HepG2 (cell line): ENCODE results near the gene CNNM2. TPM values are rescaled to one million over a fixed set of nuclear protein-coding genes. Genes with fewer than 3 reads are reported as not detected.

Experiments
- BRD4 ChIP-seq: sonication (generic); formaldehyde crosslinking; IDR thresholded peaks from 2 replicates; pipeline ENCODE4 v1.4.0; 2020; ENCODE audit warnings: missing genetic modification reagents
- EED ChIP-seq: sonication (generic); formaldehyde crosslinking; IDR thresholded peaks from 2 replicates; pipeline ENCODE4 v1.5.0; 2020; ENCODE audit warnings: mild to moderate bottlenecking, missing genetic modification reagents
- GFI1 ChIP-seq: sonication (generic); formaldehyde crosslinking; IDR thresholded peaks from 2 replicates; pipeline ENCODE4 v1.5.0; 2020; ENCODE audit warnings: missing genetic modification reagents, mild to moderate bottlenecking, borderline replicate concordance
- MIXL1 ChIP-seq: IDR thresholded peaks from 2 replicates; pipeline ENCODE4 v1.6.1; 2016
- RARG ChIP-seq: sonication (generic); formaldehyde crosslinking; IDR thresholded peaks from 2 replicates; pipeline ENCODE4 v1.4.0; 2020; ENCODE audit warnings: low read depth, mild to moderate bottlenecking, missing genetic modification reagents
- TEAD2 ChIP-seq: sonication (generic); formaldehyde crosslinking; IDR thresholded peaks from 2 replicates; pipeline ENCODE4 v1.9.0; 2021; ENCODE audit warnings: missing genetic modification reagents
- THAP7 ChIP-seq: sonication (generic); formaldehyde crosslinking; IDR thresholded peaks from 2 replicates; pipeline ENCODE4 v1.8.1; 2023; ENCODE audit warnings: mild to moderate bottlenecking, missing genetic modification reagents
- YEATS4 ChIP-seq: sonication (generic); formaldehyde crosslinking; IDR thresholded peaks from 2 replicates; pipeline ENCODE4 v1.4.0; 2020; ENCODE audit warnings: missing genetic modification reagents, borderline replicate concordance
- ZC3H13 ChIP-seq: sonication (generic); formaldehyde crosslinking; IDR thresholded peaks from 2 replicates; pipeline ENCODE4 v1.8.1; 2023; ENCODE audit warnings: mild to moderate bottlenecking, missing genetic modification reagents, moderate library complexity
- ZFP82 ChIP-seq: sonication (generic); formaldehyde crosslinking; IDR thresholded peaks from 2 replicates; pipeline ENCODE4 v1.5.1; 2020; ENCODE audit warnings: mild to moderate bottlenecking, missing genetic modification reagents, borderline replicate concordance
- ZFP91 ChIP-seq: sonication (generic); formaldehyde crosslinking; IDR thresholded peaks from 2 replicates; pipeline ENCODE4 v1.9.0; 2022; ENCODE audit warnings: missing genetic modification reagents, mild to moderate bottlenecking, borderline replicate concordance
- ZMYM4 ChIP-seq: sonication (generic); formaldehyde crosslinking; IDR thresholded peaks from 2 replicates; pipeline ENCODE4 v1.8.1; 2023; ENCODE audit warnings: mild to moderate bottlenecking, missing genetic modification reagents
- ZNF557 ChIP-seq: sonication (generic); formaldehyde crosslinking; IDR thresholded peaks from 2 replicates; pipeline ENCODE4 v1.4.0; 2020; ENCODE audit warnings: missing genetic modification reagents
- ZNF564 ChIP-seq: sonication (generic); formaldehyde crosslinking; IDR thresholded peaks from 2 replicates; pipeline ENCODE4 v1.8.1; 2023; ENCODE audit warnings: mild to moderate bottlenecking, missing genetic modification reagents
- ZNF589 ChIP-seq: sonication (generic); formaldehyde crosslinking; conservative IDR thresholded peaks from 2 replicates; pipeline ENCODE4 v1.8.0; 2022; ENCODE audit warnings: mild to moderate bottlenecking, moderate library complexity, missing genetic modification reagents
- ZNF597 ChIP-seq: sonication (generic); formaldehyde crosslinking; IDR thresholded peaks from 2 replicates; pipeline ENCODE4 v1.5.0; 2020; ENCODE audit warnings: missing genetic modification reagents
- ZNF614 ChIP-seq: IDR thresholded peaks from 2 replicates; pipeline ENCODE4 v1.6.1; 2018; ENCODE audit warnings: missing biosample characterization, missing genetic modification reagents, inconsistent platforms, borderline replicate concordance
- ZNF713 ChIP-seq: sonication (generic); formaldehyde crosslinking; IDR thresholded peaks from 2 replicates; pipeline ENCODE4 v1.4.0; 2020; ENCODE audit warnings: mild to moderate bottlenecking, missing genetic modification reagents
- ZNF891 ChIP-seq: sonication (generic); formaldehyde crosslinking; IDR thresholded peaks from 2 replicates; pipeline ENCODE4 v1.5.0; 2020; ENCODE audit warnings: mild to moderate bottlenecking, missing genetic modification reagents
- ZSCAN21 ChIP-seq: sonication (generic); formaldehyde crosslinking; IDR thresholded peaks from 2 replicates; pipeline ENCODE4 v1.8.0; 2022; ENCODE audit warnings: mild to moderate bottlenecking, missing genetic modification reagents, moderate library complexity, borderline replicate concordance
- polyA plus RNA-seq, 8 experiments: library from polyadenylated mRNA; depleted of rRNA in 3 of 8; stranded (reverse) in 7 of 8; unstranded in 1 of 8; fragments of >200 nt; fragmentation: Illumina TruSeq in 4 of 8; extraction: Trizol in 4 of 8; gene quantifications; 2 replicates each; pipeline versions ENCODE4 v1.2.1 to v1.2.3, GENCODE V29; 2011 to 2016; ENCODE audit warnings: low read depth in 4 of 8, missing spikeins in 1 of 8, mixed read lengths in 1 of 8; ENCODE audit not compliant: insufficient read depth in 1 of 8
- total RNA-seq, 5 experiments: library from RNA; depleted of rRNA; stranded (reverse); fragments of >200 nt; fragmentation: Illumina TruSeq; extraction: Trizol; gene quantifications; 2 replicates each; pipeline ENCODE4 v1.2.3, GENCODE V29; 2016; ENCODE audit warnings: low read depth in 1 of 5
- TF ChIP-seq, protein P1 (sequence below): IDR thresholded peaks from 2 replicates; pipeline ENCODE4 v1.6.1; 2016; ENCODE audit warnings: mild to moderate bottlenecking, missing biosample characterization, missing genetic modification reagents
- TF ChIP-seq, protein P2 (sequence below): sonication (generic); formaldehyde crosslinking; conservative IDR thresholded peaks from 2 replicates; pipeline ENCODE4 v1.4.0; 2020; ENCODE audit warnings: missing genetic modification reagents

CNNM2 gene
- total and polyA plus RNA-seq, 2 of the 13 experiments (the other 11 are each of a cell fraction or from before 2014, with no cell fraction given) = 7.1 to 9.0 TPM

DNA sequence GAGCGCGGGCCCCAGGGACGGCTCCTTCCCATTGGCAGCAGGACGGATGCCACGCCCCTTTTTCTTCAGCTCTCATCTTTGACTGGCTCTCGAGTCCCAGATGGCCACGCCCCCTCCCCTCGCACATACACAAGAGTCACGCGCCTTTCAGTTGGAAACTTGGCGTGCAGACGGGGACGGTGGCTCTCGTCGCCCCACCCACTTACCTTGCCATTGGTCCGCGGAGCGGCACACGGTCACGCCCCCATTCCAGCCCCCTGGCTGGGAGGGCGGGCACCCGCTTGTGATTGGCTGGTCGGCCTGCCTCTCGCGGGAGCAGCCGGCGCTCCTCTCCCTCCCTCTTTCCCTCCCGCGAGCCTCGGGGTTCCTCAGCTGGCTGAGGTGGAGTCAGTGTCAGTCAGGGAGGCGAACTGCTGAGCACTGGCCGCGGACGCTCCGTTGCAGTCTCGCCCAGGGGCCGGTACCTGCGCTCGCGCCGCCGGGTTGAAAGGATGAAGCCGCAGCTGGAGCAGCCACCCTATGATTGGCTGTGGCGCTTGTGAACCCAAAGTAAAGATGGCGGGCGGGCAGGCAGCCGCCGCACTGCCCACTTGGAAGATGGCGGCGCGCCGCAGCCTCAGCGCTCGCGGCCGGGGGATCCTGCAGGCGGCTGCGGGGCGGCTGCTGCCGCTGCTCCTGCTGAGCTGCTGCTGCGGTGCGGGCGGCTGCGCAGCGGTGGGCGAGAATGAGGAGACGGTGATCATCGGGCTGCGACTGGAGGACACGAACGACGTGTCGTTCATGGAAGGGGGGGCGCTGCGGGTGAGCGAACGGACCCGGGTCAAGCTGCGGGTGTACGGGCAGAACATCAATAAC is at the start of gene CNNM2 (continued):
- TF ChIP-seq ZC3H13 (CRISPR knock-in tag) (peak; percentile 17; the same call in 1 of the 2 replicates), ZNF713 (CRISPR knock-in tag) (peak; percentile 76; the same call in 1 of the 2 replicates), MIXL1 (CRISPR knock-in tag) (peak; percentile 15; the same call in 1 of the 2 replicates), ZNF589 (0 out of 2 replicates have a peak, but pooled peaks have one; percentile 33), ZNF891 (CRISPR knock-in tag) (peak; percentile 74), ZMYM4 (CRISPR knock-in tag) (peak; percentile 43; the same call in 1 of the 2 replicates), EED (no peak), YEATS4 (peak; percentile 87), BRD4 (no peak; the same call in 1 of the 2 replicates), ZNF564 (peak; percentile 61; the same call in 1 of the 2 replicates), GFI1 (CRISPR knock-in tag) (no peak; the same call in 1 of the 2 replicates), ZNF597 (CRISPR knock-in tag) (no peak), ZFP91 (CRISPR knock-in tag) (no peak; the same call in 1 of the 2 replicates), ZFP82 (no peak), ZSCAN21 (CRISPR knock-in tag) (peak; percentile 28), THAP7 (CRISPR knock-in tag) (no peak; the same call in 1 of the 2 replicates), ZNF557 (CRISPR knock-in tag) (0 out of 2 replicates have a peak, but pooled peaks have one; percentile 70), RARG (CRISPR knock-in tag) (no peak), TEAD2 (CRISPR knock-in tag) (no peak), ZNF614 (no peak; the same call in 1 of the 2 replicates)
- TF ChIP-seq, protein P1, sequence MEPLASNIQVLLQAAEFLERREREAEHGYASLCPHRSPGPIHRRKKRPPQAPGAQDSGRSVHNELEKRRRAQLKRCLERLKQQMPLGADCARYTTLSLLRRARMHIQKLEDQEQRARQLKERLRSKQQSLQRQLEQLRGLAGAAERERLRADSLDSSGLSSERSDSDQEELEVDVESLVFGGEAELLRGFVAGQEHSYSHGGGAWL (CRISPR knock-in tag) = no peak
- TF ChIP-seq, protein P2, sequence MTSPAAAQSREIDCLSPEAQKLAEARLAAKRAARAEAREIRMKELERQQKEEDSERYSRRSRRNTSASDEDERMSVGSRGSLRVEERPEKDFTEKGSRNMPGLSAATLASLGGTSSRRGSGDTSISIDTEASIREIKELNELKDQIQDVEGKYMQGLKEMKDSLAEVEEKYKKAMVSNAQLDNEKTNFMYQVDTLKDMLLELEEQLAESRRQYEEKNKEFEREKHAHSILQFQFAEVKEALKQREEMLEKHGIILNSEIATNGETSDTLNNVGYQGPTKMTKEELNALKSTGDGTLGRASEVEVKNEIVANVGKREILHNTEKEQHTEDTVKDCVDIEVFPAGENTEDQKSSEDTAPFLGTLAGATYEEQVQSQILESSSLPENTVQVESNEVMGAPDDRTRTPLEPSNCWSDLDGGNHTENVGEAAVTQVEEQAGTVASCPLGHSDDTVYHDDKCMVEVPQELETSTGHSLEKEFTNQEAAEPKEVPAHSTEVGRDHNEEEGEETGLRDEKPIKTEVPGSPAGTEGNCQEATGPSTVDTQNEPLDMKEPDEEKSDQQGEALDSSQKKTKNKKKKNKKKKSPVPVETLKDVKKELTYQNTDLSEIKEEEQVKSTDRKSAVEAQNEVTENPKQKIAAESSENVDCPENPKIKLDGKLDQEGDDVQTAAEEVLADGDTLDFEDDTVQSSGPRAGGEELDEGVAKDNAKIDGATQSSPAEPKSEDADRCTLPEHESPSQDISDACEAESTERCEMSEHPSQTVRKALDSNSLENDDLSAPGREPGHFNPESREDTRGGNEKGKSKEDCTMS (CRISPR knock-in tag) = no peak
